ENCODE measurements around the gene ANKRD30A.
"Not testable (repeated sequence)": the region's sequence is repeated elsewhere in the genome, so short reads cannot be mapped to it uniquely, and the experiment has no call there.

Gene ANKRD30A

GRCh38 chr10:37263304-37263703, 137.9 kb downstream of the ANKRD30A start:
- no peak for DNase-seq

GRCh38 chr10:37268266-37268665, 142.9 kb downstream of the ANKRD30A start:
- no peak for DNase-seq

DNA sequence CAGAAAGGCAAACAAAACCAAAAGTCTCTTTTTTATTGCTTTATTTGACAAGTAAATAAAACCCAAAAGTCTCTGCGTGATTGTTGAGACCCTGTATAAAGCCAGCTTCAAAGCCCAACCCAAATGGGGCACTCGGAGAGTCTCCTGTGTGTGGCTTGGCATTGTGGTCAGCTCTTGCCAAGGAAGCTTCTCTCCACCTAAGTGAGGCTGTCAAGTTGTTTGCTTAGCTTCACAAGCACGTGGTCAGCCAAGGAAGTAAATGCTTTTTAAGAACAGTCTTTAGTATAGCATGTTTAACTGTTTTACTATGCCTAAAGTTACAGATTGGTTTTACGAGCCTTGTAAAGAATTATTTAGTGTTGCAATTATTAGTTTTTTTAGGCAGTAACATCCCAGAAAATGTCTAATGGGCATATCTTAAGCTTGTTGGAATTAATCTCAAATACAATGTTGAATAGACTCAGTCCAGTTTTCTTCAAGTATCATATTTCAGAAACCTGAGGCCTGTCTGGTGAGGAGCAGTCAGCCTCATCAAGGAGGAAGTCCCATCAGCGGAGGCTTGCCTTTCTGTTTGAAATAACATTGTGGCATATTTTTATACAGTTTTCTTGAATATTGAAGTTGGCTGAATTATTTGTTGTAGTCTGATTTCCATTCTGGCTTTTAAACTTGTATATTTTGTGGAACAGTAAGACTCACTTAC, 144.3 kb downstream of the ANKRD30A start:
- DNase-seq, result no peak

GRCh38 chr10:37275216-37275777, 149.9 kb downstream of the ANKRD30A start:
- no peak for DNase-seq

GRCh38 chr10:37285063-37285462, 159.7 kb downstream of the ANKRD30A start:
- no peak for DNase-seq

- DNase-seq, result no peak
Measured at GRCh38 chr10:37289833-37290464, 164.6 kb downstream of the ANKRD30A start.

- no peak for DNase-seq
Measured at GRCh38 chr10:37301271-37301670, 175.9 kb downstream of the ANKRD30A start.

DNA sequence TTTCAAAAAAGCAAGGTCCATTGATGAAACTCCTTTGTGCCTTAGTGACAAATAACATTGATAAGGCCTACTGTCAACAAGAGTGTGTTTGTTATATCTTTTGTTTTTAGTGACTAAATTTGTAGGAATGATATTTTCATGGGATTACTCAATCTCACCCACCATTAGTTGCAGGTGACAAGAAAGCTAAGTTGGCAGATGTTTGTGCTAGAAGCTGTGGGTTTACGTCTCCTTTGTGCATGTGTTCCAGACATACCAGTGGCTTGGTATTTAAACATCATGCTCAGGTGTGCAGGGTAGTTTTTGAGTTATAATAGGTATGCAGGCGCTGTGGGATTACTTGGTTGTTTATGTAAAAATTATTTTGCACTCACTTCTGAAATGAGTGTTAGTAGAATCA, 178.6 kb downstream of the ANKRD30A start:
- DNase-seq, result no peak

DNA sequence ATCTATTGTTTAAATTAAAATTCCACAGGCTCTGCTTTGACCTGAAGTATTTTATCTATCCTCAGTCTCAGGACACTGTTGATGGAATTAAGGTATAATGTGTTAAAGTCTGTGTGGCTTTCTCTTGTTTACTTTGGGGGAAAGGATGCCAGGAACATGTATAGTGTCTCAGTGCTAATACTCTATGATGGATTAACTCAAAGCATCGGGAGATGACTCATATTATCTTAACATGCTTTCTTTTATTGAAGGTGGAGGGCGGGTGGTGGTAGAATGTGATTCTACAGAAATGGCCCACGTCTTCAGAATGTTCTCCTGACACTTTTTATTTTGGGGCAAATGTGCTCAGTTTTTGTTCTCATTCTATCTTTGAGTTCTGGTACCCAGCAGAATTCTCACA, 189.0 kb downstream of the ANKRD30A start:
- no peak for DNase-seq

GRCh38 chr10:37314862-37315261, 189.5 kb downstream of the ANKRD30A start:
- no peak for DNase-seq

- no peak for DNase-seq
Measured at GRCh38 chr10:37344413-37344812, 219.0 kb downstream of the ANKRD30A start.

DNA sequence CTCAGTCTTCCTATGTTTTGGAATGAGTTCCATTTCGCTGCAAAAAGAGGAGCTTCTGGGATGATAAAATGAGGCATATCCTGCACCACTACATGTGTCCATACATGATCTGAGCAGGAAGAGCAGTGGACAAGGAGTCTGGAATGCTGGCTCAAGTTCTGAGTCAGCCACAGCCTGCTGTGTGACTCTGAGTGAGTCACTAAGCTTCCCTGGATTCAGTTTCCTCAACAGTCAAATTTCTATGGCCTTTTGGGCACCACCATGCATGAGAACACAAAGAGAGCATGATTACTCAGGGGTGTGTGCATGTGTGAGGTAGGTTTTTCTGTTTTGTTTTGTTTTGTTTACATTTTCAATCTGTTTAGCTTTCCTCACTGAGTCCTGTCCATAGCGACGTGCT, 254.6 kb downstream of the ANKRD30A start:
- DNase-seq, result no peak

- DNase-seq, result no peak
Measured at GRCh38 chr10:37381271-37381670, 255.9 kb downstream of the ANKRD30A start.

GRCh38 chr10:37384923-37385322, 259.5 kb downstream of the ANKRD30A start:
- no peak for DNase-seq

- no peak for DNase-seq
Measured at GRCh38 chr10:37390926-37391325, 265.5 kb downstream of the ANKRD30A start.

DNA sequence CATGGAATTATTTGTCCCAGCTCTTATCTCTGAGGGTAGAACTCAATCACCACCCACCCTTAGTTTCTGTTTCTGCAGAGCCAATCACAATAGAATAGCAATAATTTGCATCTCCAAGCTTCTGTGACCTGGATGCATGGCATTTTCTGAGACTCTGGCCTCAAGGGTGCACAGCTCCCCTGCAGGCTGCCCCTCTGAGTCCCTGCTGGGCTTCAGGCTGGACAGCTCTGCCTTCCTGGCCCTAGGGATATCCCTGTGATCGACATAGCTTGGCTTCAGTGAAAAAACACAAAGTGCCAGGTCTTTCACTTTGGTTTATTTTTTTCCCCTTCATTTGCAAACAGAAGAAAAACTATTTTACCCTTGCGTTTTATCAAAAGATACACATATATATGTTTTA, 275.4 kb downstream of the ANKRD30A start:
- DNase-seq, result not testable (repeated sequence)

- no peak for DNase-seq
Measured at GRCh38 chr10:37401225-37401624, 275.8 kb downstream of the ANKRD30A start.

DNA sequence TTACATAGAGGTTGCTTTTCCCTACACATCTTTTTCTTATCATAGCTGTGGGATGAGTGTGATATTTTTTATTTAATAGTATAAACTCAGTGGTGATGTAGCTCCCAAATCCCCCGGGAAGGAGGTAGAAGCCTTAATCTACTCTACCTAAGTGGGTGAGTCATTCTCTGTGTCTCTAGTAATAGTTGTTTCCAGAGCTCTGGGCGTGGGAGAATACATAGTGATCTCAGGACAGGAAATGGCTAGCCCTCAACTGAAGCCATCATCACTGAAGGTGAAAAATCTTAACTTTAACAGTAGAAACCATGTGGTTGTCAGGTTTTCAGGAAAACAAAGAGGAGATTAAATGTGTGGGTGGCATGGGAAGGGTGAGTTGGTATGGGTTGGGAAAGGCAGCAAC, 278.4 kb downstream of the ANKRD30A start:
- no peak for DNase-seq
